ENCODE data around the gene TMEM19.
"Not testable (repeated sequence)": the region's sequence is repeated elsewhere in the genome, so short reads cannot be mapped to it uniquely, and the experiment has no call there.

TMEM19 gene

GRCh38 chr12:71665090-71665463, 20.8 kb upstream of the TMEM19 start:
- DNase-seq (ENCODE audit: low read depth, low spot score), result no peak

- DNase-seq (ENCODE audit: low read depth, low spot score), result no peak
These were observed 19.6 kb upstream of the TMEM19 start for GRCh38 chr12:71666259-71666658.

GRCh38 chr12:71671311-71671710, 14.6 kb upstream of the TMEM19 start:
- DNase-seq (ENCODE audit: low read depth, low spot score), result no peak

- DNase-seq (ENCODE audit: low read depth, low spot score), result no peak
These were observed 14.1 kb upstream of the TMEM19 start for GRCh38 chr12:71671816-71672215.

- no peak for DNase-seq (ENCODE audit: low read depth, low spot score)
These were observed 3.4 kb upstream of the TMEM19 start for GRCh38 chr12:71682466-71682865.

GRCh38 chr12:71683633-71684032, 2.2 kb upstream of the TMEM19 start:
- DNase-seq (ENCODE audit: low read depth, low spot score), result no peak

GRCh38 chr12:71684081-71684480, 1.8 kb upstream of the TMEM19 start:
- DNase-seq (ENCODE audit: low read depth, low spot score), result no peak

GRCh38 chr12:71685312-71685906, 473 bp upstream of the TMEM19 start:
- no peak for DNase-seq (ENCODE audit: low read depth, low spot score)

- DNase-seq (ENCODE audit: low read depth, low spot score), result no peak
These were observed 760 bp downstream of the TMEM19 start for GRCh38 chr12:71686658-71687025.

GRCh38 chr12:71687172-71687571, 1.3 kb downstream of the TMEM19 start:
- not testable (repeated sequence) for DNase-seq (ENCODE audit: low read depth, low spot score)

GRCh38 chr12:71688961-71689570, 3.2 kb downstream of the TMEM19 start:
- DNase-seq (ENCODE audit: low read depth, low spot score), result no peak

- DNase-seq (ENCODE audit: low read depth, low spot score), result no peak
These were observed 5.7 kb downstream of the TMEM19 start for GRCh38 chr12:71691504-71692129.

- no peak for DNase-seq (ENCODE audit: low read depth, low spot score)
These were observed 7.2 kb downstream of the TMEM19 start for GRCh38 chr12:71693126-71693525.

GRCh38 chr12:71693651-71694050, 7.8 kb downstream of the TMEM19 start:
- DNase-seq (ENCODE audit: low read depth, low spot score), result not testable (repeated sequence)

GRCh38 chr12:71694099-71694820, 8.4 kb downstream of the TMEM19 start:
- no peak for DNase-seq (ENCODE audit: low read depth, low spot score)

GRCh38 chr12:71695782-71696181, 9.9 kb downstream of the TMEM19 start:
- DNase-seq (ENCODE audit: low read depth, low spot score), result no peak

GRCh38 chr12:71702181-71702580, 16.3 kb downstream of the TMEM19 start:
- not testable (repeated sequence) for DNase-seq (ENCODE audit: low read depth, low spot score)

- no peak for DNase-seq (ENCODE audit: low read depth, low spot score)
These were observed 16.7 kb downstream of the TMEM19 start for GRCh38 chr12:71702590-71702989.

GRCh38 chr12:71703206-71703605, 17.3 kb downstream of the TMEM19 start:
- DNase-seq (ENCODE audit: low read depth, low spot score), result no peak

GRCh38 chr12:71704920-71705319, 19.0 kb downstream of the TMEM19 start:
- DNase-seq (ENCODE audit: low read depth, low spot score), result no peak

- DNase-seq (ENCODE audit: low read depth, low spot score), result no peak
These were observed 22.8 kb downstream of the TMEM19 start for GRCh38 chr12:71708658-71709057.

- no peak for DNase-seq (ENCODE audit: low read depth, low spot score)
These were observed 24.6 kb downstream of the TMEM19 start for GRCh38 chr12:71710276-71711125.

Measured in iPS DF 19.7 (cell line).